ENCODE results near the gene HSD3B2. TPM values are rescaled to one million over a fixed set of nuclear protein-coding genes. Genes with fewer than 3 reads are reported as not detected.

HSD3B2 gene
- total RNA-seq, 4 donors from 2014 or later: 0.72 TPM; not detected in 3

- no peak overlapping the region for H3K4me3 ChIP-seq
- H3K9me3 ChIP-seq: no peaks in the 10 kb centered on the region
- H3K4me1 ChIP-seq: no peaks in the 10 kb centered on the region
- 96% methylated on average over 1 of the region's 1 CpG for WGBS
- H3K27me3 ChIP-seq: no peaks in the 10 kb centered on the region
- no peaks in the 10 kb centered on the region for H3K36me3 ChIP-seq
- H3K27ac ChIP-seq: no peak overlapping the region
- no peak for TF ChIP-seq EP300 (IDR thresholded peaks at IDR 0.05)
- TF ChIP-seq POLR2AphosphoS5 (IDR thresholded peaks at IDR 0.05): no peak
- TF ChIP-seq POLR2A (IDR thresholded peaks at IDR 0.05): no peak
- DNase-seq (ENCODE audit: low spot score in 2 of 2): no peak
These were observed 29.3 kb upstream of the HSD3B2 start for GRCh38 chr1:119385650-119386049.

- H3K36me3 ChIP-seq: no peaks in the 10 kb centered on the region
- WGBS: 39% methylated on average over 3 of the region's 3 CpGs
- no peaks in the 10 kb centered on the region for H3K9me3 ChIP-seq
- DNase-seq (ENCODE audit: low spot score in 2 of 2): no peak
- H3K4me3 ChIP-seq: no peak overlapping the region
- no peak overlapping the region for H3K27ac ChIP-seq
- no peaks in the 10 kb centered on the region for H3K4me1 ChIP-seq
- H3K27me3 ChIP-seq: no peaks in the 10 kb centered on the region
- no peak for TF ChIP-seq CTCF (IDR thresholded peaks at IDR 0.05)
- no peak for TF ChIP-seq POLR2A (IDR thresholded peaks at IDR 0.05)
- TF ChIP-seq POLR2AphosphoS5 (IDR thresholded peaks at IDR 0.05): no peak
- no peak for TF ChIP-seq EP300 (IDR thresholded peaks at IDR 0.05)
These were observed 27.1 kb upstream of the HSD3B2 start for GRCh38 chr1:119387858-119388257.

GRCh38 chr1:119388450-119388849 is 26.5 kb upstream of the HSD3B2 start:
- WGBS: 44% methylated on average over 1 of the region's 1 CpG
- H3K36me3 ChIP-seq: no peaks in the 10 kb centered on the region
- no peaks in the 10 kb centered on the region for H3K27me3 ChIP-seq
- no peak for TF ChIP-seq EP300 (IDR thresholded peaks at IDR 0.05)
- no peak for TF ChIP-seq POLR2A (IDR thresholded peaks at IDR 0.05)
- no peak for TF ChIP-seq CTCF (IDR thresholded peaks at IDR 0.05)
- no peak for TF ChIP-seq POLR2AphosphoS5 (IDR thresholded peaks at IDR 0.05)
- H3K27ac ChIP-seq: no peak overlapping the region
- H3K9me3 ChIP-seq: no peaks in the 10 kb centered on the region
- no peak overlapping the region for H3K4me3 ChIP-seq
- no peaks in the 10 kb centered on the region for H3K4me1 ChIP-seq
- DNase-seq (ENCODE audit: low spot score in 2 of 2): no peak

- no peak for DNase-seq (ENCODE audit: low spot score in 2 of 2)
- no peak overlapping the region for H3K4me3 ChIP-seq
- H3K36me3 ChIP-seq: no peaks in the 10 kb centered on the region
- no peaks in the 10 kb centered on the region for H3K9me3 ChIP-seq
- no peak overlapping the region for H3K27ac ChIP-seq
- H3K27me3 ChIP-seq: no peaks in the 10 kb centered on the region
- H3K4me1 ChIP-seq: no peaks in the 10 kb centered on the region
- TF ChIP-seq POLR2AphosphoS5 (IDR thresholded peaks at IDR 0.05) (no peak), EP300 (IDR thresholded peaks at IDR 0.05) (no peak), CTCF (IDR thresholded peaks at IDR 0.05) (no peak)
These were observed 24.4 kb upstream of the HSD3B2 start for GRCh38 chr1:119390526-119390925.

GRCh38 chr1:119391749-119392148 is 23.2 kb upstream of the HSD3B2 start:
- Histone ChIP-seq H3K27ac (no peak overlapping the region), H3K36me3 (no peaks in the 10 kb centered on the region), H3K27me3 (no peaks in the 10 kb centered on the region), H3K9me3 (no peaks in the 10 kb centered on the region), H3K4me3 (no peak overlapping the region), H3K4me1 (no peaks in the 10 kb centered on the region)
- no peak for TF ChIP-seq EP300 (IDR thresholded peaks at IDR 0.05)
- no peak for DNase-seq (ENCODE audit: low spot score in 2 of 2)
- WGBS: 47% methylated on average over 3 of the region's 3 CpGs

GRCh38 chr1:119394085-119394484 is 20.9 kb upstream of the HSD3B2 start:
- H3K27me3 ChIP-seq: no peaks in the 10 kb centered on the region
- no peak for DNase-seq (ENCODE audit: low spot score in 2 of 2)
- 81% methylated on average over 1 of the region's 1 CpG for WGBS
- no peak overlapping the region for H3K4me3 ChIP-seq
- H3K36me3 ChIP-seq: no peaks in the 10 kb centered on the region
- no peak for TF ChIP-seq POLR2A (IDR thresholded peaks at IDR 0.05)
- no peak for TF ChIP-seq EP300 (IDR thresholded peaks at IDR 0.05)
- TF ChIP-seq POLR2AphosphoS5 (IDR thresholded peaks at IDR 0.05): no peak
- TF ChIP-seq CTCF (IDR thresholded peaks at IDR 0.05): no peak
- no peaks in the 10 kb centered on the region for H3K9me3 ChIP-seq
- no peaks in the 10 kb centered on the region for H3K4me1 ChIP-seq
- no peak overlapping the region for H3K27ac ChIP-seq
